ENCODE results near the gene SEMA3F. TPM values are rescaled to one million over a fixed set of nuclear protein-coding genes. Genes with fewer than 3 reads are reported as not detected.
A peak's percentile ranks its signal among the peaks of the same experiment; 100 is the strongest.
"Not testable (repeated sequence)": the region's sequence is repeated elsewhere in the genome, so short reads cannot be mapped to it uniquely, and the experiment has no call there.

Gene SEMA3F
- total RNA-seq, 3 donors from 2014 or later (not counting 1 experiment from before 2014, with no cell fraction given) = 0.16 to 1.1 (median 0.78) TPM

DNA sequence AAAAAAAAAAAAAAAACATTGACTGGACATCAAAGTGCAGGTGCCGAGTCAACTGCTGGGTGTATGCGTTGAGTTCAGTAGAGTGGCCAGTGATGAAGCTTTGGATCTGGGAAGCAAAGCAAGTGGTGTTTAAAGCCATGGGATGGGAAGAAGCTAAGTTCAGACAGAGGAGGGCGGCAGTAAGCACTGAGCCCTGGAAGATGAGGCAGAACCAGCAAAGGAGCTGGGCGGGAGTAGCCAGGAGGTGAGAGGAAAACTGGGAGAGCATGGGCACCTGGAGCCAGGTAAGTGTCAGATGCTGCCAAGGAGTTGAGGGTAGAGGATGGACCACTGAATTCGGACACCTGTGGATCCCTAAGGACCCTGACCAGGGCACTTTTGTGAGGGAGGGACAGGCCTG, 69.5 kb downstream of the SEMA3F start:
- intact Hi-C loops (cut with micrococcal nuclease) = no loop called here
- Mint-ChIP-seq H3K27ac (no peak overlapping the region), H3K36me3 (no peaks in the 10 kb centered on the region), H3K9me3 (no peaks in the 10 kb centered on the region), H3K4me3 (peak overlapping the region; percentile 43), H3K4me1 (peaks cover 16 to 23% of the 10 kb centered on the region in 2 donors), H3K27me3 (ENCODE audit: low read depth in 2 of 2) (peaks cover 5 to 9% of the 10 kb centered on the region in 2 donors)
- DNase-seq (no peak), ATAC-seq (no peak)
- no peak overlapping the region for H3K27ac ChIP-seq (ENCODE audit: low read length)
- peaks cover 33% of the 10 kb centered on the region for H3K4me1 ChIP-seq (ENCODE audit: control insufficient read depth, insufficient read depth, low read length)
- no peaks in the 10 kb centered on the region for H3K9me3 ChIP-seq (ENCODE audit: control insufficient read depth, insufficient read depth, low read length)
- TF ChIP-seq, protein P1, sequence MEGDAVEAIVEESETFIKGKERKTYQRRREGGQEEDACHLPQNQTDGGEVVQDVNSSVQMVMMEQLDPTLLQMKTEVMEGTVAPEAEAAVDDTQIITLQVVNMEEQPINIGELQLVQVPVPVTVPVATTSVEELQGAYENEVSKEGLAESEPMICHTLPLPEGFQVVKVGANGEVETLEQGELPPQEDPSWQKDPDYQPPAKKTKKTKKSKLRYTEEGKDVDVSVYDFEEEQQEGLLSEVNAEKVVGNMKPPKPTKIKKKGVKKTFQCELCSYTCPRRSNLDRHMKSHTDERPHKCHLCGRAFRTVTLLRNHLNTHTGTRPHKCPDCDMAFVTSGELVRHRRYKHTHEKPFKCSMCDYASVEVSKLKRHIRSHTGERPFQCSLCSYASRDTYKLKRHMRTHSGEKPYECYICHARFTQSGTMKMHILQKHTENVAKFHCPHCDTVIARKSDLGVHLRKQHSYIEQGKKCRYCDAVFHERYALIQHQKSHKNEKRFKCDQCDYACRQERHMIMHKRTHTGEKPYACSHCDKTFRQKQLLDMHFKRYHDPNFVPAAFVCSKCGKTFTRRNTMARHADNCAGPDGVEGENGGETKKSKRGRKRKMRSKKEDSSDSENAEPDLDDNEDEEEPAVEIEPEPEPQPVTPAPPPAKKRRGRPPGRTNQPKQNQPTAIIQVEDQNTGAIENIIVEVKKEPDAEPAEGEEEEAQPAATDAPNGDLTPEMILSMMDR (IDR thresholded peaks at IDR 0.05) = no peak
- no peaks in the 10 kb centered on the region for H3K27me3 ChIP-seq (ENCODE audit: control insufficient read depth, insufficient read depth, low read length)
- H3K36me3 ChIP-seq (ENCODE audit: control insufficient read depth, insufficient read depth, low read length) = no peaks in the 10 kb centered on the region
- WGBS (ENCODE audit: insufficient coverage) = 91% methylated on average over 5 of the region's 5 CpGs
- H3K4me3 ChIP-seq (ENCODE audit: low read length) = no peak overlapping the region

DNA sequence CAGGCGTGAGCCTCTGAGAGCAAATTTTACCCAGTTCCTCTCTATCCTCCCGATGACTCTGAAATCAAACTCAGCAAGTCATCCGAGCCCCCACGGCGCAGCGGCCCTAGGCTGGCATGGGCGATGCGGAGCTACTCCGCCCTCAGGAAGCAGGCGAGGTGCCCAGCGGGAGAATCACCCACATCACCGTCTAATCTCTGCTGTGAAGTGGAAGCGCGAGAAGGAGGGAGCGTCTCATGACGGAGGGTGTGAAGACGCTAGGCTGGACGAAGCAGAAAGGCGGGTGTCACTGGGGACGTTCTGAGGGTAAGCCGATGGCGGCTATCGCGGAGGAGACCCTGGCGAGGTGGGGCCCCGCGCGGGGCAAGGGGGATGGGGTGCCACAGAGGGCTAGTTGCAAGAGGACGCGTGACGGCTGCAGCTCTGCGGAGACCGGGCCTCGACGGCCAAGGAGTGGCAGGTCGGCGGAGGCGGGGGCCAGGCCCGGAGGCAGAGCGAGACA, 71.8 kb downstream of the SEMA3F start:
- TF ChIP-seq, protein P1 (IDR thresholded peaks at IDR 0.05) = no peak
- no peaks in the 10 kb centered on the region for H3K9me3 Mint-ChIP-seq
- Histone ChIP-seq H3K36me3 (ENCODE audit: control insufficient read depth, insufficient read depth, low read length) (no peaks in the 10 kb centered on the region), H3K27ac (ENCODE audit: low read length) (peak overlapping the region; percentile 63), H3K4me3 (ENCODE audit: low read length) (peak overlapping the region; percentile 48), H3K27me3 (ENCODE audit: control insufficient read depth, insufficient read depth, low read length) (no peaks in the 10 kb centered on the region), H3K4me1 (ENCODE audit: control insufficient read depth, insufficient read depth, low read length) (peaks cover 41% of the 10 kb centered on the region), H3K9me3 (ENCODE audit: control insufficient read depth, insufficient read depth, low read length) (no peaks in the 10 kb centered on the region)
- no peaks in the 10 kb centered on the region for H3K36me3 Mint-ChIP-seq
- under 1% methylated on average over 40 of the region's 40 CpGs for WGBS (ENCODE audit: insufficient coverage)
- H3K27me3 Mint-ChIP-seq (ENCODE audit: low read depth in 2 of 2) = peaks cover 5 to 9% of the 10 kb centered on the region in 2 donors
- DNase-seq (peak in 1 of 2 donors; percentile 74), ATAC-seq (peak; percentile 41 to 57 (median 46))
- peak overlapping the region; percentile 86 to 92 for H3K27ac Mint-ChIP-seq
- peak overlapping the region; percentile 98 for H3K4me3 Mint-ChIP-seq
- intact Hi-C loops (cut with micrococcal nuclease) = loop anchor here (1.0 kb wide), 6 partner anchors 8 to 106 kb away; no protein-coding TSS in a partner anchor
- peaks cover 16 to 23% of the 10 kb centered on the region in 2 donors for H3K4me1 Mint-ChIP-seq

DNA sequence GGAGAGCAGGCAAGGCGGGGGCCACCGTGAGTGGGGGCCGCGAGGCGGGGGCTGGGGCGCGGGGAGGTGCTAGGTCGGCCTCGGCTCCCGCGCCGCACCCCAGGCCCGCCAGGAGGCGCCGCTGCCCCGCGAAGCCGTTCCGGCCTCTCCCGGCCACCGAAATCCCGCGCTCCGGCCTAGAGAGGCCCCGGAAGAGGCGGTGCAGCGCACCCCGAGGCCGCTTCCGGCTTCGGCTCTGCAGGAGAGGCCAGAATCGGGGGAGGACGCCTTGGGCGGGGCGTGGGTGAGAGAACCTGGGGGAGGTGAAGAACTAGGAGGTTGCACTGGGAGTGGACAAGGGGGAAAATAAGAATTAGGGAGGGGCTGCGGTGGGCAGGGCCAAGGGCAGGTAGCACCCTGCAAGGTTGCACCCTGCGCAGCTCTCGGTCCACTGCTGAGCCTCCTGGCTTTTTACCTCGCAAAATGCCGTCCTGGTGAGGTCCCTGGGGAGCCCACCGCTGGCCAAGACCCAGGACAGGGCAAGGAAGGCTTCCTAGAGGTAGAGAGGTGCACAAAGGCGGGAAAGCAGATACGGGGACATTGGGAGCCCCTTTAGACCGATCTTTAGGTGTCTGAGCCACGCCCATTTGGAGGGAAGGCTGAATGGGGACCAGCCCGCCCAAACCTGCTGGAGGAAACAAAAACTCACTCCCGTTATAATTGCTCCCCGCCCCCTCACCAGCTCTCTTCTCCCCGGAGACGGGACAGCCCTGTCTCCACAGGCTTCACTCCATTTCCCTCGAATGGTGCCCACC, 72.5 kb downstream of the SEMA3F start:
- under 1% methylated on average over 51 of the region's 51 CpGs for WGBS (ENCODE audit: insufficient coverage)
- TF ChIP-seq, protein P1 (IDR thresholded peaks at IDR 0.05) = peak; percentile 77
- ATAC-seq = peak; percentile 82 to 93 (median 86)
- intact Hi-C loops (cut with micrococcal nuclease) = loop anchor here (1.0 kb wide), 4 partner anchors 8 to 47 kb away; no protein-coding TSS in a partner anchor
- Histone ChIP-seq H3K9me3 (ENCODE audit: control insufficient read depth, insufficient read depth, low read length) (no peaks in the 10 kb centered on the region), H3K4me3 (ENCODE audit: low read length) (peak overlapping the region; percentile 68), H3K36me3 (ENCODE audit: control insufficient read depth, insufficient read depth, low read length) (no peaks in the 10 kb centered on the region), H3K27me3 (ENCODE audit: control insufficient read depth, insufficient read depth, low read length) (no peaks in the 10 kb centered on the region), H3K27ac (ENCODE audit: low read length) (peak overlapping the region; percentile 66), H3K4me1 (ENCODE audit: control insufficient read depth, insufficient read depth, low read length) (peaks cover 41% of the 10 kb centered on the region)
- peak overlapping the region; percentile 98 for H3K4me3 Mint-ChIP-seq
- peaks cover 16 to 23% of the 10 kb centered on the region in 2 donors for H3K4me1 Mint-ChIP-seq
- H3K9me3 Mint-ChIP-seq = no peaks in the 10 kb centered on the region
- H3K36me3 Mint-ChIP-seq = no peaks in the 10 kb centered on the region
- peaks cover 5 to 9% of the 10 kb centered on the region in 2 donors for H3K27me3 Mint-ChIP-seq (ENCODE audit: low read depth in 2 of 2)
- peak; percentile 89 to 95 for DNase-seq
- H3K27ac Mint-ChIP-seq = peak overlapping the region; percentile 86 to 92

DNA sequence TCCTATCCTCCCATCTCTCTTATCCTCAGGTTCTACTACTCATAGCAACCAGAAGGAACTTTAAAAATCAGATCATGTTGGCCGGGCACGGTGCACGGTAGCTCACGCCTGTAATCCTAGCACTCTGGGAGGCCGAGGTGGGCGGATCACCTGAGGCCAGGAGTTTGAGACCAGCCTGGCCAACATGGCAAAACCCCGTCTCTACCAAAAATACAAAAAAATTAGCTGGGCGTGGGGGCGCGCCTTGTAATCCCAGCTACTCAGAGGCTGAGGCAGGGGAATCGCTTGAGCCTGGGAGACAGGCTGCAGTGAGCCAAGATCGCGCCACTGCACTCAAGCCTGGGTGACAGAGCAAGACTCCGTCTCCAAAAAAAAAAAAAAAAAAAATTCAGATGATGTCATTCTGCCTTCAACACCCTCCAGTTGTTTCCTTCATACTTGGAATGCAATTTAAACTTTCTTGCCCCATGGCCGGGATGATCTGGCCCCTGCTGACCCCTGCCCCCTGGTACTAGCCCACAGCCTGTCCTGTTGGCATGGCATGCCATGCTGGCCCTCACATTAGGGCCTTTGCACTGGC, 73.2 kb downstream of the SEMA3F start:
- H3K4me1 ChIP-seq (ENCODE audit: control insufficient read depth, insufficient read depth, low read length) = peaks cover 41% of the 10 kb centered on the region
- H3K36me3 ChIP-seq (ENCODE audit: control insufficient read depth, insufficient read depth, low read length); intact Hi-C loops (cut with micrococcal nuclease); H3K27me3 Mint-ChIP-seq (ENCODE audit: low read depth in 2 of 2); H3K36me3 Mint-ChIP-seq; DNase-seq; ATAC-seq; H3K9me3 Mint-ChIP-seq; H3K27me3 ChIP-seq (ENCODE audit: control insufficient read depth, insufficient read depth, low read length); H3K9me3 ChIP-seq (ENCODE audit: control insufficient read depth, insufficient read depth, low read length): not testable (repeated sequence)
- H3K4me3 Mint-ChIP-seq = peak overlapping the region; percentile 98
- peaks cover 16 to 23% of the 10 kb centered on the region in 2 donors for H3K4me1 Mint-ChIP-seq
- H3K27ac ChIP-seq (ENCODE audit: low read length) = peak overlapping the region; percentile 66
- H3K4me3 ChIP-seq (ENCODE audit: low read length) = peak overlapping the region; percentile 68
- 63% methylated on average over 15 of the region's 15 CpGs for WGBS (ENCODE audit: insufficient coverage)
- peak overlapping the region; percentile 86 to 92 for H3K27ac Mint-ChIP-seq

All from natural killer cell (primary cell).